ENCODE results near the gene VSIG1. TPM values are rescaled to one million over a fixed set of nuclear protein-coding genes. Genes with fewer than 3 reads are reported as not detected.

The VSIG1 gene
- total and polyA plus RNA-seq, 10 of the 15 experiments (the other 5 are each of a cell fraction or from before 2014, with no cell fraction given) = 0.04 to 0.08 (median 0.06) TPM; not detected in 7

DNA sequence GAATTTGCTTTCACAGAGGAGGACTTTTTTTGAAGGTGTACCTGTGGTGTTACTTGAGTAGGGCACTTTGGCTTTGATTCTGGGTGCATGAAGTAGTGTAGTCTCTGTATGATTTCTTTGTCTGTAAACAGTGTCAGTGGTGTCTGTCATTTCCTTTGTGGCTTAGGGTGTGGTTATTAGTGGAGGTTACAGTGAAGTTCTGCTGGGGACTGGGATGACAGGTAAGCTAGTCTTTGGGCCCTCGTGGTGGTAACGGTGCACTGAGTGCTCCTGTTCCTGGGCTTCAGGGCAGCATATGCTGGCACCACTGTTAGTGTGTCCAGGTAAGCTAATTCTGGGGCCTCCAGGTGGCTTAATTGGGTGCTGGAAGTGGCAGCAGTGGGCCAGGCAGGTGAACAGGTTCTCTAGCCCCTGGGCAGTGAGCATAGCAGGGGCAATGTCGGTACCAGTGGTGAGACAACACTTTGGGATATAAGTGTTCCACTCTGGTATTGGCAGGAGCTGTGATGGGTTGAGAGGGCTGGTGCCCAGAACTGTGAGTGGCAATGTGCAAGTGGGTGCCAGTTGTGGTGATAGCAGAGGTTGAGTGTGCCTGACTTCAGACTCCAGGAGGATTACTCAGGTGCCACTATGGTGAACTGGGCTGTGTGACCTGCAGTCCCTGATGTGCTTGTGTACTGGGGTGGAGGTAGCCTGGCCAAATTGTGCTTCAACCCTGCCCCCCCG is 26.0 kb upstream of the VSIG1 start:
- Histone ChIP-seq H3K79me2 (ENCODE audit: control insufficient read depth, insufficient read depth, low read length) (no peaks in the 10 kb centered on the region), H3K36me3 (ENCODE audit: control insufficient read depth in 2 of 2, insufficient read depth in 2 of 2, low read length in 1 of 2) (no peaks in the 10 kb centered on the region), H3K4me2 (ENCODE audit: control insufficient read depth, insufficient read depth) (no peak overlapping the region), H4K20me1 (ENCODE audit: control insufficient read depth, insufficient read depth) (no peaks in the 10 kb centered on the region), H3K27ac (ENCODE audit: control insufficient read depth, insufficient read depth) (no peak overlapping the region), H3K9me3 (replicated peaks; ENCODE audit: control insufficient read depth, insufficient read depth, low read length) (no peaks in the 10 kb centered on the region), H3K4me3 (no peak overlapping the region), H3K27me3 (replicated peaks in 1 of 2; ENCODE audit: control insufficient read depth in 2 of 2, insufficient read depth in 2 of 2, low read length in 1 of 2) (no peaks in the 10 kb centered on the region), H3K9ac (ENCODE audit: control insufficient read depth, insufficient read depth, low read length) (no peak overlapping the region), H3K4me1 (ENCODE audit: control insufficient read depth, insufficient read depth, low read length) (no peaks in the 10 kb centered on the region), H2AFZ (ENCODE audit: control insufficient read depth, low read depth, low read length) (no peak overlapping the region)
- CTCF ChIA-PET = no interaction called here
- RAD21 ChIA-PET (ENCODE audit: unreplicated experiment) = no interaction called here
- intact Hi-C loops (cut with micrococcal nuclease; ENCODE audit: unreplicated experiment) (no loop called here), in situ Hi-C loops (cut with MboI) (no loop called here)
- no peak for ATAC-seq
- WGBS (ENCODE audit: insufficient coverage, insufficient replicate concordance, low lambda C conversion rate, missing lambda C conversion rate) = 11% methylated on average over 4 of the region's 4 CpGs
- no peak for DNase-seq (ENCODE audit: low read depth, low spot score)
- POLR2A ChIA-PET = no interaction called here
- BruUV-seq (replicated peaks) = no TSS peak
- TF ChIP-seq HDGF (IDR thresholded peaks at IDR 0.05) = no peak
- no peak for TF ChIP-seq FOS (IDR thresholded peaks at IDR 0.05; ENCODE audit: borderline replicate concordance, extremely low read depth, insufficient read length)
- TF ChIP-seq ASH2L (IDR thresholded peaks at IDR 0.05; ENCODE audit: borderline replicate concordance, low read depth) = no peak
- no peak for TF ChIP-seq BACH1 (IDR thresholded peaks at IDR 0.05; ENCODE audit: borderline replicate concordance)
- TF ChIP-seq TARDBP (IDR thresholded peaks at IDR 0.05; ENCODE audit: borderline replicate concordance) = no peak
- no peak for TF ChIP-seq ZSCAN29 (IDR thresholded peaks at IDR 0.05)
- peak; percentile 64 for TF ChIP-seq RUNX3 (IDR thresholded peaks at IDR 0.05; ENCODE audit: low read length)
- no peak for TF ChIP-seq LARP7 (IDR thresholded peaks at IDR 0.05)
- SMC1A ChIA-PET (ENCODE audit: uncharacterized antibody, unreplicated experiment) = interaction anchor here (1.3 kb wide), 1 partner anchor 17 kb away, joined by 4 read pairs; no protein-coding TSS in a partner anchor
- no peak for FAIRE-seq

DNA sequence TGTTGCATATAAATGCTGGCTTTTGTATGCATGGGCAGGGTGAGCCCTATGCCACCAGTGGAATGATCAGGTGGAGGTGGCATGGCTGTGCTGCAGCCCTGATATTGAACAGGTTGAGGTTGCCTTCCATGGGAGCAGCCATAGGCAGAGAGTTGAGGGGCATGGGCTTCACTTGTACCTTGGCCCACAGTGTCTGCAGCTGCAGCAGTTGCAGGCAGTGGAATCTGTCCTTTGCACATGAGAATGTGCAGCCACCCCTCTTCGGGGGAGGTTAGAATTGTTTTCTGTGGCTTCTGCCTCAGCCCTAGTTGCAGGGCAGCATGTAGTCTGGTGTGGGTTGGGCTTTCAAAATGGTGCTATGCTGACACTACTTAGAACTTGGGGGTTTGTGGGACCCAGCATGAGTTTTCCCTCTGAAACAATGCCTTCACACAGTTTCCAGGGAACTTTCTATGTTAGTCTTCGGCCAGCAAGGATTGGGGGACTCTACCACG is 25.4 kb upstream of the VSIG1 start:
- Histone ChIP-seq H3K36me3 (ENCODE audit: control insufficient read depth in 2 of 2, insufficient read depth in 2 of 2, low read length in 1 of 2) (no peaks in the 10 kb centered on the region), H3K9ac (ENCODE audit: control insufficient read depth, insufficient read depth, low read length) (no peak overlapping the region), H2AFZ (ENCODE audit: control insufficient read depth, low read depth, low read length) (no peak overlapping the region), H3K4me3 (no peak overlapping the region), H3K27ac (ENCODE audit: control insufficient read depth, insufficient read depth) (no peak overlapping the region), H3K79me2 (ENCODE audit: control insufficient read depth, insufficient read depth, low read length) (no peaks in the 10 kb centered on the region), H3K4me2 (ENCODE audit: control insufficient read depth, insufficient read depth) (no peak overlapping the region), H3K4me1 (ENCODE audit: control insufficient read depth, insufficient read depth, low read length) (no peaks in the 10 kb centered on the region), H3K9me3 (replicated peaks; ENCODE audit: control insufficient read depth, insufficient read depth, low read length) (no peaks in the 10 kb centered on the region), H3K27me3 (replicated peaks in 1 of 2; ENCODE audit: control insufficient read depth in 2 of 2, insufficient read depth in 2 of 2, low read length in 1 of 2) (no peaks in the 10 kb centered on the region), H4K20me1 (ENCODE audit: control insufficient read depth, insufficient read depth) (no peaks in the 10 kb centered on the region)
- no TSS peak for BruUV-seq (replicated peaks)
- ChIA-PET CTCF (interaction anchor here (1.7 kb wide), 1 partner anchor 18 kb away, joined by 12 read pairs; no protein-coding TSS in a partner anchor), POLR2A (no interaction called here), RAD21 (ENCODE audit: unreplicated experiment) (no interaction called here), SMC1A (ENCODE audit: uncharacterized antibody, unreplicated experiment) (interaction anchor here (1.3 kb wide), 1 partner anchor 18 kb away, joined by 4 read pairs; no protein-coding TSS in a partner anchor)
- intact Hi-C loops (cut with micrococcal nuclease; ENCODE audit: unreplicated experiment) = no loop called here
- DNase-seq (ENCODE audit: low read depth, low spot score) (no peak), FAIRE-seq (no peak), ATAC-seq (no peak)
- 0% methylated on average over 3 of the region's 3 CpGs for WGBS (ENCODE audit: insufficient coverage, insufficient replicate concordance, low lambda C conversion rate, missing lambda C conversion rate)
- in situ Hi-C loops (cut with MboI) = no loop called here
- no peak for TF ChIP-seq TCF3 (IDR thresholded peaks at IDR 0.05; ENCODE audit: borderline replicate concordance, insufficient read depth, low read depth, low read length)
- TF ChIP-seq, protein P1, sequence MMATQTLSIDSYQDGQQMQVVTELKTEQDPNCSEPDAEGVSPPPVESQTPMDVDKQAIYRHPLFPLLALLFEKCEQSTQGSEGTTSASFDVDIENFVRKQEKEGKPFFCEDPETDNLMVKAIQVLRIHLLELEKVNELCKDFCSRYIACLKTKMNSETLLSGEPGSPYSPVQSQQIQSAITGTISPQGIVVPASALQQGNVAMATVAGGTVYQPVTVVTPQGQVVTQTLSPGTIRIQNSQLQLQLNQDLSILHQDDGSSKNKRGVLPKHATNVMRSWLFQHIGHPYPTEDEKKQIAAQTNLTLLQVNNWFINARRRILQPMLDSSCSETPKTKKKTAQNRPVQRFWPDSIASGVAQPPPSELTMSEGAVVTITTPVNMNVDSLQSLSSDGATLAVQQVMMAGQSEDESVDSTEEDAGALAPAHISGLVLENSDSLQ (IDR thresholded peaks at IDR 0.05) = no peak
- TF ChIP-seq BACH1 (IDR thresholded peaks at IDR 0.05; ENCODE audit: borderline replicate concordance) = no peak
- TF ChIP-seq POLR2AphosphoS2 (IDR thresholded peaks at IDR 0.05; ENCODE audit: low read depth, low read length) = no peak
- TF ChIP-seq, protein P2, sequence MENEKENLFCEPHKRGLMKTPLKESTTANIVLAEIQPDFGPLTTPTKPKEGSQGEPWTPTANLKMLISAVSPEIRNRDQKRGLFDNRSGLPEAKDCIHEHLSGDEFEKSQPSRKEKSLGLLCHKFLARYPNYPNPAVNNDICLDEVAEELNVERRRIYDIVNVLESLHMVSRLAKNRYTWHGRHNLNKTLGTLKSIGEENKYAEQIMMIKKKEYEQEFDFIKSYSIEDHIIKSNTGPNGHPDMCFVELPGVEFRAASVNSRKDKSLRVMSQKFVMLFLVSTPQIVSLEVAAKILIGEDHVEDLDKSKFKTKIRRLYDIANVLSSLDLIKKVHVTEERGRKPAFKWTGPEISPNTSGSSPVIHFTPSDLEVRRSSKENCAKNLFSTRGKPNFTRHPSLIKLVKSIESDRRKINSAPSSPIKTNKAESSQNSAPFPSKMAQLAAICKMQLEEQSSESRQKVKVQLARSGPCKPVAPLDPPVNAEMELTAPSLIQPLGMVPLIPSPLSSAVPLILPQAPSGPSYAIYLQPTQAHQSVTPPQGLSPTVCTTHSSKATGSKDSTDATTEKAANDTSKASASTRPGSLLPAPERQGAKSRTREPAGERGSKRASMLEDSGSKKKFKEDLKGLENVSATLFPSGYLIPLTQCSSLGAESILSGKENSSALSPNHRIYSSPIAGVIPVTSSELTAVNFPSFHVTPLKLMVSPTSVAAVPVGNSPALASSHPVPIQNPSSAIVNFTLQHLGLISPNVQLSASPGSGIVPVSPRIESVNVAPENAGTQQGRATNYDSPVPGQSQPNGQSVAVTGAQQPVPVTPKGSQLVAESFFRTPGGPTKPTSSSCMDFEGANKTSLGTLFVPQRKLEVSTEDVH (IDR thresholded peaks at IDR 0.05; ENCODE audit: low read depth, partially characterized antibody) = no peak
- no peak for TF ChIP-seq ZSCAN29 (IDR thresholded peaks at IDR 0.05)
- TF ChIP-seq YY1 (IDR thresholded peaks at IDR 0.05; ENCODE audit: low read depth, low read length) = no peak
- TF ChIP-seq EP300 (IDR thresholded peaks at IDR 0.05; ENCODE audit: borderline replicate concordance in 1 of 2, control insufficient read depth in 1 of 2, low read depth in 2 of 2, low read length in 2 of 2) = no peak

All from GM12878 (cell line).